Measurements from ENCODE around the gene MAST4.

DNA sequence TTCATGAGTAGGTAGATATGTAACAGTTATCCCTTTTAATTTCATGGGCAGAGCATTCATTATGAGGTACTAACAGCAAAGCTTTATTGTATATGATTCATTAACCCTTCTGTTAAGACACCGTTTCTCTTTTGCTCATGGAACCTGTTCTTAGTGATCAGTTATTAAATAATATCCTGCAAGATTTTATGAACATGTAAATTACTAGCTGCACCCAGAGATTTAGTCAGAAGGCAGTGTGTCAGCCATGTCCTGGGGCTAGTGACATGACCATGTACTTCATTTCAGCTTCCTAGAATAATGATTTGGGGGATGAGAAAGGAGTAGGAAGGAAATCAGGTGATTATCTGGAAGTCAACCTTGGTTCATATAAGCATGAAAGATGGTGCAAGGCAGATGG is 7.0 kb downstream of the MAST4 start:
- TF ChIP-seq RAD21 (conservative IDR thresholded peaks at IDR 0.05 in 1 of 2, IDR thresholded peaks at IDR 0.05 in 1 of 2) (no peak), ZFP36 (IDR thresholded peaks at IDR 0.05; ENCODE audit: borderline replicate concordance, partially characterized antibody) (no peak)
- TF ChIP-seq, protein P1, sequence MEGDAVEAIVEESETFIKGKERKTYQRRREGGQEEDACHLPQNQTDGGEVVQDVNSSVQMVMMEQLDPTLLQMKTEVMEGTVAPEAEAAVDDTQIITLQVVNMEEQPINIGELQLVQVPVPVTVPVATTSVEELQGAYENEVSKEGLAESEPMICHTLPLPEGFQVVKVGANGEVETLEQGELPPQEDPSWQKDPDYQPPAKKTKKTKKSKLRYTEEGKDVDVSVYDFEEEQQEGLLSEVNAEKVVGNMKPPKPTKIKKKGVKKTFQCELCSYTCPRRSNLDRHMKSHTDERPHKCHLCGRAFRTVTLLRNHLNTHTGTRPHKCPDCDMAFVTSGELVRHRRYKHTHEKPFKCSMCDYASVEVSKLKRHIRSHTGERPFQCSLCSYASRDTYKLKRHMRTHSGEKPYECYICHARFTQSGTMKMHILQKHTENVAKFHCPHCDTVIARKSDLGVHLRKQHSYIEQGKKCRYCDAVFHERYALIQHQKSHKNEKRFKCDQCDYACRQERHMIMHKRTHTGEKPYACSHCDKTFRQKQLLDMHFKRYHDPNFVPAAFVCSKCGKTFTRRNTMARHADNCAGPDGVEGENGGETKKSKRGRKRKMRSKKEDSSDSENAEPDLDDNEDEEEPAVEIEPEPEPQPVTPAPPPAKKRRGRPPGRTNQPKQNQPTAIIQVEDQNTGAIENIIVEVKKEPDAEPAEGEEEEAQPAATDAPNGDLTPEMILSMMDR (IDR thresholded peaks at IDR 0.05): no peak

Measured in A549 (cell line).